ENCODE results near the gene ART5.

DNA sequence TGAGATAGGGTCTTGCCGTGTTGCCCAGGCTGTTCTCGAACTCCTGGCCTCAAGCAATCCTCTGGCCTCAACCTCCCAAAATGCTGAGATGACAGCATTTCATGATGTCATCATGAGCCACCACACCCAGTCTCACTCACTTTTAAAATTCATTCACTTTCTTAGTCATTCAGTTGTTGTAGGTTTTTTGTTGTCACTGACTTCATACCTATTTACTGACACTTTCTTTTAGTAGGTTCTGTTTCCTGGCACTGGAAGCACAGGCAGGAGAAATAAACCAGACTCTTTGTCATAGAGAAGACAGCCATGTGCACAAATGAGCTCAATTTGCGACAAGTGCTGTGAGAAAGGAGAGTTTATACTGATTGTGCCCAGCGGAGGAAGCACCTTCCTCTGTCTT, 10.5 kb downstream of the ART5 start:
- TF ChIP-seq, protein P1, sequence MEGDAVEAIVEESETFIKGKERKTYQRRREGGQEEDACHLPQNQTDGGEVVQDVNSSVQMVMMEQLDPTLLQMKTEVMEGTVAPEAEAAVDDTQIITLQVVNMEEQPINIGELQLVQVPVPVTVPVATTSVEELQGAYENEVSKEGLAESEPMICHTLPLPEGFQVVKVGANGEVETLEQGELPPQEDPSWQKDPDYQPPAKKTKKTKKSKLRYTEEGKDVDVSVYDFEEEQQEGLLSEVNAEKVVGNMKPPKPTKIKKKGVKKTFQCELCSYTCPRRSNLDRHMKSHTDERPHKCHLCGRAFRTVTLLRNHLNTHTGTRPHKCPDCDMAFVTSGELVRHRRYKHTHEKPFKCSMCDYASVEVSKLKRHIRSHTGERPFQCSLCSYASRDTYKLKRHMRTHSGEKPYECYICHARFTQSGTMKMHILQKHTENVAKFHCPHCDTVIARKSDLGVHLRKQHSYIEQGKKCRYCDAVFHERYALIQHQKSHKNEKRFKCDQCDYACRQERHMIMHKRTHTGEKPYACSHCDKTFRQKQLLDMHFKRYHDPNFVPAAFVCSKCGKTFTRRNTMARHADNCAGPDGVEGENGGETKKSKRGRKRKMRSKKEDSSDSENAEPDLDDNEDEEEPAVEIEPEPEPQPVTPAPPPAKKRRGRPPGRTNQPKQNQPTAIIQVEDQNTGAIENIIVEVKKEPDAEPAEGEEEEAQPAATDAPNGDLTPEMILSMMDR (IDR thresholded peaks at IDR 0.05), result no peak
- TF ChIP-seq POLR2AphosphoS5 (IDR thresholded peaks at IDR 0.05), result no peak
